SK-N-SH (cell line): Measurements from ENCODE around the gene TFIP11. TPM values are rescaled to one million over a fixed set of nuclear protein-coding genes. Genes with fewer than 3 reads are reported as not detected.
"Not testable (repeated sequence)": the region's sequence is repeated elsewhere in the genome, so short reads cannot be mapped to it uniquely, and the experiment has no call there.

Experiments used
- CTCF ChIA-PET: fragments of 300-600, 350-600 bp; formaldehyde crosslinking; extraction: SDS; loops from one replicate; lab custom pipeline; 2021; lab: Yijun Ruan, JAX
- POLR2A ChIA-PET: fragments of 350-600 bp; sonication (Branson Sonifier 250); formaldehyde crosslinking; extraction: SDS; loops from one replicate; lab custom pipeline; 2020; ENCODE audit warnings: antibody characterized with exemption, inconsistent platforms; lab: Yijun Ruan, JAX
- DNase-seq: peaks from one replicate; pipeline ENCODE4 v3.0.0; 2012
- H2AFZ ChIP-seq: fragments of 200-600 bp; sonication (generic); 2 replicates; pipeline ENCODE4 v1.8.1; 2016; ENCODE audit warnings: antibody characterized with exemption, mild to moderate bottlenecking, low read depth
- H3F3A ChIP-seq: fragments of 200-600 bp; sonication (generic); replicated peaks from 2 replicates; pipeline ENCODE3; 2016; ENCODE audit warnings: antibody characterized with exemption, mild to moderate bottlenecking; ENCODE audit not compliant: insufficient read depth
- H3K27ac ChIP-seq, 2 experiments: fragments of 200-500 bp in 1 of 2; fragments of 200-600 bp in 1 of 2; sonication (Bioruptor generic) in 1 of 2; sonication (generic), shearing (Covaris generic) in 1 of 2; 2 replicates each; pipeline versions ENCODE4 v1.5.1 to v1.6.1; 2014 to 2016; ENCODE audit warnings: low read depth in 2 of 2, inconsistent platforms in 1 of 2, low read length in 1 of 2, mild to moderate bottlenecking in 1 of 2, mixed read lengths in 1 of 2
- H3K27me3 ChIP-seq: fragments of 200-600 bp; sonication (generic), shearing (Covaris generic); 2 replicates; pipeline ENCODE4 v1.6.1; 2016; ENCODE audit warnings: mixed run types; ENCODE audit not compliant: insufficient read depth
- H3K36me3 ChIP-seq, 2 experiments: fragments of 200-500 bp in 1 of 2; fragments of 200-600 bp in 1 of 2; sonication (Bioruptor generic) in 1 of 2; sonication (generic) in 1 of 2; replicated peaks in 1 of 2; 2 replicates each; pipeline versions ENCODE3 to v1.5.1; 2014 to 2016; ENCODE audit warnings: low read length in 1 of 2, mild to moderate bottlenecking in 1 of 2; ENCODE audit not compliant: insufficient read depth in 2 of 2, control insufficient read depth in 1 of 2
- H3K4me1 ChIP-seq, 2 experiments: fragments of 200-500 bp in 1 of 2; fragments of 200-600 bp in 1 of 2; sonication (Bioruptor generic) in 1 of 2; sonication (generic), shearing (Covaris generic) in 1 of 2; 2 replicates each; pipeline versions ENCODE4 v1.5.1 to v1.6.1; 2014 to 2016; ENCODE audit warnings: low read depth in 1 of 2, low read length in 1 of 2, mixed run types in 1 of 2; ENCODE audit not compliant: insufficient read depth in 2 of 2, control insufficient read depth in 1 of 2
- H3K4me2 ChIP-seq: fragments of 200-600 bp; sonication (generic), shearing (Covaris generic); 2 replicates; pipeline ENCODE4 v1.6.1; 2017; ENCODE audit warnings: mixed run types
- H3K4me3 ChIP-seq, 2 experiments: fragments of 200-500 bp in 1 of 2; fragments of 200-600 bp in 1 of 2; sonication (Bioruptor generic) in 1 of 2; sonication (generic), shearing (Covaris generic) in 1 of 2; 2 replicates each; pipeline versions ENCODE4 v1.5.1 to v1.8.1; 2014 to 2016; ENCODE audit warnings: low read depth in 2 of 2, inconsistent platforms in 1 of 2, low read length in 1 of 2, mild to moderate bottlenecking in 1 of 2, mixed read lengths in 1 of 2, moderate library complexity in 1 of 2
- H3K79me2 ChIP-seq: fragments of 200-600 bp; sonication (generic); 2 replicates; pipeline ENCODE4 v1.8.1; 2017; ENCODE audit warnings: mild to moderate bottlenecking; ENCODE audit not compliant: insufficient read depth
- H3K9ac ChIP-seq: fragments of 200-600 bp; sonication (generic); 2 replicates; pipeline ENCODE4 v1.6.1; 2017; ENCODE audit warnings: mixed run types
- H3K9me2 ChIP-seq: fragments of 200-600 bp; sonication (generic); 2 replicates; pipeline ENCODE4 v1.6.1; 2017; ENCODE audit warnings: mixed run types
- H3K9me3 ChIP-seq: fragments of 200-600 bp; sonication (generic); 2 replicates; pipeline ENCODE4 v1.6.1; 2017; ENCODE audit warnings: mixed run types, mild to moderate bottlenecking, moderate library complexity
- H4K20me1 ChIP-seq: fragments of 200-600 bp; sonication (generic); 2 replicates; pipeline ENCODE4 v1.6.1; 2017; ENCODE audit warnings: mild to moderate bottlenecking, mixed run types; ENCODE audit not compliant: insufficient read depth
- ELF1 ChIP-seq: IDR thresholded peaks from 2 replicates; pipeline ENCODE4 v1.4.0; 2012
- EP300 ChIP-seq, 2 experiments: IDR thresholded peaks; 2 replicates each; pipeline versions ENCODE4 v1.4.0 to v1.6.1; 2012; ENCODE audit warnings: borderline replicate concordance in 1 of 2, low read depth in 1 of 2, low read length in 1 of 2
- GABPA ChIP-seq: IDR thresholded peaks from 2 replicates; pipeline ENCODE4 v1.4.0; 2012; ENCODE audit warnings: low read depth, mild to moderate bottlenecking
- JUND ChIP-seq: IDR thresholded peaks from 2 replicates; pipeline ENCODE4 v1.4.0; 2012
- MEF2A ChIP-seq: IDR thresholded peaks from 2 replicates; pipeline ENCODE4 v1.4.0; 2012; ENCODE audit warnings: low read depth, borderline replicate concordance
- NFIC ChIP-seq: IDR thresholded peaks from 2 replicates; pipeline ENCODE4 v1.4.0; 2012; ENCODE audit warnings: borderline replicate concordance
- NRF1 ChIP-seq: IDR thresholded peaks from 2 replicates; pipeline ENCODE4 v1.6.1; 2012; ENCODE audit warnings: low read depth, mild to moderate bottlenecking, low read length
- RAD21 ChIP-seq: IDR thresholded peaks from 2 replicates; pipeline ENCODE4 v1.6.1; 2012; ENCODE audit warnings: mild to moderate bottlenecking, low read length
- TAF1 ChIP-seq: IDR thresholded peaks from 2 replicates; pipeline ENCODE4 v1.6.1; 2012; ENCODE audit warnings: low read depth, mild to moderate bottlenecking, low read length, moderate library complexity, borderline replicate concordance
- TCF12 ChIP-seq: IDR thresholded peaks from 2 replicates; pipeline ENCODE4 v1.4.0; 2012
- YY1 ChIP-seq: IDR thresholded peaks from 2 replicates; pipeline ENCODE4 v1.4.0; 2012; ENCODE audit warnings: low read depth, mild to moderate bottlenecking
- WGBS: methylation state at CpG from one replicate; pipeline ENCODE4 v1.1.6; 2017; ENCODE audit warnings: low lambda C conversion rate; 5-methylcytosine and 5-hydroxymethylcytosine counted together
- polyA plus RNA-seq, 3 experiments: library from polyadenylated mRNA; depleted of rRNA; stranded (reverse); fragments of >200 nt; gene quantifications; 2 replicates each; pipeline ENCODE4 v1.2.3, GENCODE V29; 2012
- TF ChIP-seq, protein P1 (sequence below): IDR thresholded peaks from 2 replicates; pipeline ENCODE4 v1.4.0; 2012; ENCODE audit warnings: low read depth, borderline replicate concordance
- TF ChIP-seq, protein P2 (sequence below): fragments of 150-350 bp; IDR thresholded peaks from 2 replicates; pipeline ENCODE4 v1.6.1; 2017; ENCODE audit warnings: antibody characterized with exemption, low read length, low read depth, borderline replicate concordance
- TF ChIP-seq, protein P3 (sequence below): fragments of 200-600 bp; sonication (generic); IDR thresholded peaks from 2 replicates; pipeline ENCODE4 v1.6.1; 2017; ENCODE audit warnings: antibody characterized with exemption, mild to moderate bottlenecking, moderate library complexity

Gene TFIP11
- polyA plus RNA-seq, 1 of the 3 experiments (the other 2 are of a cell fraction): 32.8 TPM

DNA sequence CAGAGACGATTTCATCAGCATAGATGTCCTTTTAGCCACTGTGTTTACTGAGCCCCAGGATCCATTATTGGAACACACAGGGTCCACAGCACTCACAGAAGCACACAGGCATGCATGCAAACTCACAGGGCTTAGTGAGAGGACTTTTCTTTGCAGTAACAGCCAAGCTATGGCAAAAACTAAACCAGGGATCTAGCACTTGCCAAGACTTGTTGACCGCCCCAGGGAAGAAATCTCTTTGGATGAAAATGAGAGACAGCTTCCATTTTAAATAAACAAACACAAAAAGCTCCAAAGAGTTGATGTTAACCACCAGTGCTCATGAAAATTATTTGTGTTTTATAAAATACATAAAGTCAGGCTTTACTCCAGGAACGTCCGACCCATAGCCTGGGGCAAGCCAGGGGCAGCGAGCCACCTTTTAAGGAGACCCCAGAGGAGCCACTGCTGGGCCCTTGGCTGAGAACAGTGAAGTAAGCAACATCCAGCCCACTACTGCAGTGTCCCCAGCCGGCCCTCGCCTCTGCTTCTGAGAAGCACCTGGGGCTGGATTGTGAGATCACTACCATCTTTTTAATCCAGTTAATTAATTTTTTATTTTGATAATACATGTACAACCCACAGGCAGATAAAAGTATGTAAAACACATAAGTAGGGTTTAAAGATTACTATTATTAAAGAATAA is 22.0 kb upstream of the TFIP11 start:
- 96% methylated on average over 6 of the region's 7 CpGs for WGBS
- H3K27me3 ChIP-seq: no peaks in the 10 kb centered on the region
- no peak overlapping the region for H3K9ac ChIP-seq
- peaks cover 4 to 23% of the 10 kb centered on the region in 2 experiments for H3K36me3 ChIP-seq
- no peaks in the 10 kb centered on the region for H3F3A ChIP-seq
- no peaks in the 10 kb centered on the region for H3K9me3 ChIP-seq
- ChIA-PET CTCF (no interaction called here), POLR2A (no interaction called here)
- no peaks in the 10 kb centered on the region for H4K20me1 ChIP-seq
- no peaks in the 10 kb centered on the region for H3K9me2 ChIP-seq
- H3K27ac ChIP-seq: no peak overlapping the region
- no peak overlapping the region for H3K4me3 ChIP-seq
- H3K79me2 ChIP-seq: no peaks in the 10 kb centered on the region
- no peak overlapping the region for H3K4me2 ChIP-seq
- no peaks in the 10 kb centered on the region for H3K4me1 ChIP-seq
- no peak for DNase-seq
- H2AFZ ChIP-seq: no peak overlapping the region
- TF ChIP-seq NRF1 (no peak), NFIC (no peak), JUND (no peak), TAF1 (no peak), YY1 (no peak), MEF2A (no peak), EP300 (IDR thresholded peaks at IDR 0.05; ENCODE audit: borderline replicate concordance in 1 of 2, low read depth in 1 of 2, low read length in 1 of 2) (no peak), RAD21 (no peak), TCF12 (no peak), ELF1 (no peak), GABPA (no peak)
- TF ChIP-seq, protein P1, sequence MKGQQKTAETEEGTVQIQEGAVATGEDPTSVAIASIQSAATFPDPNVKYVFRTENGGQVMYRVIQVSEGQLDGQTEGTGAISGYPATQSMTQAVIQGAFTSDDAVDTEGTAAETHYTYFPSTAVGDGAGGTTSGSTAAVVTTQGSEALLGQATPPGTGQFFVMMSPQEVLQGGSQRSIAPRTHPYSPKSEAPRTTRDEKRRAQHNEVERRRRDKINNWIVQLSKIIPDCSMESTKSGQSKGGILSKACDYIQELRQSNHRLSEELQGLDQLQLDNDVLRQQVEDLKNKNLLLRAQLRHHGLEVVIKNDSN: no peak
- TF ChIP-seq, protein P2, sequence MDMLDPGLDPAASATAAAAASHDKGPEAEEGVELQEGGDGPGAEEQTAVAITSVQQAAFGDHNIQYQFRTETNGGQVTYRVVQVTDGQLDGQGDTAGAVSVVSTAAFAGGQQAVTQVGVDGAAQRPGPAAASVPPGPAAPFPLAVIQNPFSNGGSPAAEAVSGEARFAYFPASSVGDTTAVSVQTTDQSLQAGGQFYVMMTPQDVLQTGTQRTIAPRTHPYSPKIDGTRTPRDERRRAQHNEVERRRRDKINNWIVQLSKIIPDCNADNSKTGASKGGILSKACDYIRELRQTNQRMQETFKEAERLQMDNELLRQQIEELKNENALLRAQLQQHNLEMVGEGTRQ: no peak

DNA sequence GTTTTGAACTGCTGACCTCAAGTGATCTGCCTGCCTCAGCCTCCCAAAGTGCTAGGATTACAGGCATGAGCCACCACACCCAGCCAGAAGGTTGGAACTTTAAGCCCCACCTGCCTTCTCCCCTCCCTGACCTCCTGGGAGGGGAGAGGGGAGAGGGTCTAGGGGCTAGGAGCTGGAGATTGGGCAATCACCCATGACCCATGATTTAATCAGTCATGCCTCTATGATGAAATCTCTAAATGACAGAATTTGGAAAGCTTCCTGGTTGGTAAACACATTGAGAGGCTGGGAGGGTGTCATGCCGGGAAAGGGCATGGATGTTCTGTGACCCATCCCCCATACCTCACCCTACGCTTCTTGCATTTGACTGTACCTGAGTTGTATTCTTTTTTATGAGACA is 17.1 kb upstream of the TFIP11 start:
- H2AFZ ChIP-seq: no peak overlapping the region
- TF ChIP-seq RAD21: no peak
- TF ChIP-seq, protein P3, sequence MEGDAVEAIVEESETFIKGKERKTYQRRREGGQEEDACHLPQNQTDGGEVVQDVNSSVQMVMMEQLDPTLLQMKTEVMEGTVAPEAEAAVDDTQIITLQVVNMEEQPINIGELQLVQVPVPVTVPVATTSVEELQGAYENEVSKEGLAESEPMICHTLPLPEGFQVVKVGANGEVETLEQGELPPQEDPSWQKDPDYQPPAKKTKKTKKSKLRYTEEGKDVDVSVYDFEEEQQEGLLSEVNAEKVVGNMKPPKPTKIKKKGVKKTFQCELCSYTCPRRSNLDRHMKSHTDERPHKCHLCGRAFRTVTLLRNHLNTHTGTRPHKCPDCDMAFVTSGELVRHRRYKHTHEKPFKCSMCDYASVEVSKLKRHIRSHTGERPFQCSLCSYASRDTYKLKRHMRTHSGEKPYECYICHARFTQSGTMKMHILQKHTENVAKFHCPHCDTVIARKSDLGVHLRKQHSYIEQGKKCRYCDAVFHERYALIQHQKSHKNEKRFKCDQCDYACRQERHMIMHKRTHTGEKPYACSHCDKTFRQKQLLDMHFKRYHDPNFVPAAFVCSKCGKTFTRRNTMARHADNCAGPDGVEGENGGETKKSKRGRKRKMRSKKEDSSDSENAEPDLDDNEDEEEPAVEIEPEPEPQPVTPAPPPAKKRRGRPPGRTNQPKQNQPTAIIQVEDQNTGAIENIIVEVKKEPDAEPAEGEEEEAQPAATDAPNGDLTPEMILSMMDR: no peak
- WGBS: 86% methylated on average over 2 of the region's 2 CpGs
- ChIA-PET CTCF (no interaction called here), POLR2A (interaction anchor here (0.6 kb wide), 2 partner anchors 34 to 45 kb away, joined by 4 read pairs; no protein-coding TSS in a partner anchor)
- no peaks in the 10 kb centered on the region for H3K9me2 ChIP-seq
- no peak overlapping the region for H3K4me2 ChIP-seq
- no peak overlapping the region for H3K9ac ChIP-seq
- H3K4me1 ChIP-seq: no peaks in the 10 kb centered on the region
- no peak overlapping the region for H3K4me3 ChIP-seq
- H4K20me1 ChIP-seq: no peaks in the 10 kb centered on the region
- no peaks in the 10 kb centered on the region for H3K9me3 ChIP-seq
- no peaks in the 10 kb centered on the region for H3K79me2 ChIP-seq
- H3K27ac ChIP-seq: no peak overlapping the region
- H3F3A ChIP-seq: peaks cover 3% of the 10 kb centered on the region
- H3K27me3 ChIP-seq: no peaks in the 10 kb centered on the region
- H3K36me3 ChIP-seq: peaks cover 12 to 38% of the 10 kb centered on the region in 2 experiments
- no peak for DNase-seq

DNA sequence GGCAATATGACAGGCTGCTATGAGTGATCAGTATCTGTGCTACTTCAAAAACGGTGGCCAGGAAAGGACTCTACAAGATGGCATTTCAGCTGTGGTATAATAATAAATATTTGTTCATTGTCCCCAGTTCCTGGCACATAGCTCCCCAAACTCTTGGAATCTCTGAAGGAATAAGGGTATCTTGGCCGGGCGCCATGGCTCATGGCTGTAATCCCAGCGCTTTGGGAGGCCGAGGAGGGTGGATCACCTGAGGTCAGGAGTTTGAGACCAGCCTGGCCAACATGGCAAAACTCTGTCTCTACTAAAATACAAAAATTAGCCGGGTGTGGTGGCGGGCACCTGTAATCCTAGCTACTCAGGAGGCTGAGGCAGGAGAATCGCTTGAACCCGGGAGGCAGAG is 16.2 kb upstream of the TFIP11 start:
- H3K9me3 ChIP-seq, CTCF ChIA-PET, H3K79me2 ChIP-seq, H2AFZ ChIP-seq, H3K4me1 ChIP-seq, H3K4me2 ChIP-seq, DNase-seq, H3K27ac ChIP-seq, H3K9ac ChIP-seq, H3F3A ChIP-seq, H3K9me2 ChIP-seq, H4K20me1 ChIP-seq, H3K27me3 ChIP-seq, H3K4me3 ChIP-seq: not testable (repeated sequence)
- WGBS: 87% methylated on average over 9 of the region's 9 CpGs
- POLR2A ChIA-PET: interaction anchor here (0.6 kb wide), 1 partner anchor 44 kb away, joined by 4 read pairs; no protein-coding TSS in a partner anchor
- peaks cover 12 to 40% of the 10 kb centered on the region in 2 experiments for H3K36me3 ChIP-seq
